HCT116 (cell line): ENCODE measurements around the gene PHF19.

Experiments used
- CTCF ChIP-seq, 3 experiments: fragments of 200-600 bp in 1 of 3; sonication (generic) in 1 of 3; IDR thresholded peaks in 2 of 3; conservative IDR thresholded peaks in 1 of 3; 2 replicates each; pipeline ENCODE4 v1.5.1; 2012 to 2017; ENCODE audit warnings: low read depth in 2 of 3, low read length in 2 of 3, antibody characterized with exemption in 1 of 3, borderline replicate concordance in 1 of 3, control low read depth in 1 of 3, mild to moderate bottlenecking in 1 of 3, mixed read lengths in 1 of 3, mixed run types in 1 of 3, moderate library complexity in 1 of 3; ENCODE audit not compliant: insufficient read depth in 1 of 3
- EZH2 ChIP-seq: fragments of 200-600 bp; sonication (generic); IDR thresholded peaks from 2 replicates; pipeline ENCODE4 v1.6.1; 2017; ENCODE audit warnings: antibody characterized with exemption, mixed run types
- EZH2phosphoT487 ChIP-seq: fragments of 200-600 bp; IDR thresholded peaks from 2 replicates; pipeline ENCODE4 v1.6.1; 2018; ENCODE audit warnings: antibody characterized with exemption, borderline replicate concordance
- MAX ChIP-seq: IDR thresholded peaks from 2 replicates; pipeline ENCODE4 v1.6.1; 2012
- POLR2A ChIP-seq: IDR thresholded peaks from 2 replicates; pipeline ENCODE4 v1.7.0; 2011; ENCODE audit warnings: borderline replicate concordance; ENCODE audit not compliant: insufficient read depth, insufficient read length; ENCODE audit errors: extremely low read depth
- POLR2AphosphoS5 ChIP-seq: IDR thresholded peaks from 2 replicates; pipeline ENCODE4 v1.6.1; 2011; ENCODE audit warnings: mild to moderate bottlenecking, low read depth, low read length, moderate library complexity
- SRF ChIP-seq: IDR thresholded peaks from 2 replicates; pipeline ENCODE4 v1.6.1; 2012; ENCODE audit warnings: low read depth
- TCF7L2 ChIP-seq: IDR thresholded peaks from 2 replicates; pipeline ENCODE4 v1.7.0; 2011; ENCODE audit warnings: borderline replicate concordance, inconsistent platforms; ENCODE audit not compliant: insufficient read depth, insufficient read length; ENCODE audit errors: extremely low read depth
- ZFX ChIP-seq: fragments of 450-650 bp; IDR thresholded peaks from 2 replicates; pipeline ENCODE4 v1.6.1; 2017
- ZNF274 ChIP-seq: fragments of 200-500 bp; sonication (Bioruptor generic); IDR thresholded peaks from 2 replicates; pipeline ENCODE4 v1.6.1; 2014; ENCODE audit warnings: mild to moderate bottlenecking, low read depth, low read length, inconsistent platforms

GRCh38 chr9:120879446-120879845, 2.5 kb upstream of the PHF19 start:
- TF ChIP-seq CTCF (IDR thresholded peaks at IDR 0.05 in 2 of 3, conservative IDR thresholded peaks at IDR 0.05 in 1 of 3; ENCODE audit: borderline replicate concordance in 1 of 3, insufficient read depth in 1 of 3, low read depth in 2 of 3, low read length in 2 of 3) (no peak), EZH2 (no peak), EZH2phosphoT487 (no peak), MAX (no peak), ZFX (no peak), ZNF274 (no peak), POLR2AphosphoS5 (no peak), POLR2A (no peak), SRF (no peak), TCF7L2 (no peak)
